ENCODE results near the gene TBC1D23.

DNA sequence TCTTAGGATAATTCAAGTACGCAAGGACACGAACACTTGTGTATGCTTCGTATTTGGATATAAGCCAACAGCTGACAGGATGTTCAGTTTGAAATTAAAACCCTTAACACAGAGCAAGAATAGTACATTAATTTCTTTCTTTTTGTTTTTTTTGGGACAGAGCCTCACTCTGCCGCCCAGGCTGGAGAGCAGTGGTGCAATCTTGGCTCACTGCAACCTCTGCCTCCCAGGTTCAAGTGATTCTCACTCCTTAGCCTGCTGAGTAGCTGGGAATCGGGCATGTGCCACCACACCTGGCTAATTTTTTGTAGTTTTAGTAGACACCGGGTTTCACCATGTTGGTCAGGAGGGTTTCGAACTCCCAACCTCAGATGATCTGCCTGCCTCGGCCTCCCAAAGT is 107.6 kb downstream of the TBC1D23 start:
- TF ChIP-seq MYBL2 (IDR thresholded peaks at IDR 0.05; ENCODE audit: low read depth) (no peak), MYBL2 (CRISPR knock-in tag; IDR thresholded peaks at IDR 0.05; ENCODE audit: borderline replicate concordance) (no peak), YBX1 (IDR thresholded peaks at IDR 0.05) (no peak), CHD2 (IDR thresholded peaks at IDR 0.05; ENCODE audit: low read depth, low read length) (no peak), GATAD2B (IDR thresholded peaks at IDR 0.05; ENCODE audit: borderline replicate concordance) (no peak), TAF9B (IDR thresholded peaks at IDR 0.05; ENCODE audit: partially characterized antibody) (no peak), RFX5 (IDR thresholded peaks at IDR 0.05; ENCODE audit: low read depth, low read length) (no peak), POLR2A (conservative IDR thresholded peaks at IDR 0.05) (no peak), NFATC3 (IDR thresholded peaks at IDR 0.05) (no peak), ZNF764 (CRISPR knock-in tag; IDR thresholded peaks at IDR 0.05; ENCODE audit: low read depth) (no peak), ZBTB7A (IDR thresholded peaks at IDR 0.05; ENCODE audit: borderline replicate concordance, control insufficient read depth, low read depth, low read length) (no peak)
- TF ChIP-seq, protein P1, sequence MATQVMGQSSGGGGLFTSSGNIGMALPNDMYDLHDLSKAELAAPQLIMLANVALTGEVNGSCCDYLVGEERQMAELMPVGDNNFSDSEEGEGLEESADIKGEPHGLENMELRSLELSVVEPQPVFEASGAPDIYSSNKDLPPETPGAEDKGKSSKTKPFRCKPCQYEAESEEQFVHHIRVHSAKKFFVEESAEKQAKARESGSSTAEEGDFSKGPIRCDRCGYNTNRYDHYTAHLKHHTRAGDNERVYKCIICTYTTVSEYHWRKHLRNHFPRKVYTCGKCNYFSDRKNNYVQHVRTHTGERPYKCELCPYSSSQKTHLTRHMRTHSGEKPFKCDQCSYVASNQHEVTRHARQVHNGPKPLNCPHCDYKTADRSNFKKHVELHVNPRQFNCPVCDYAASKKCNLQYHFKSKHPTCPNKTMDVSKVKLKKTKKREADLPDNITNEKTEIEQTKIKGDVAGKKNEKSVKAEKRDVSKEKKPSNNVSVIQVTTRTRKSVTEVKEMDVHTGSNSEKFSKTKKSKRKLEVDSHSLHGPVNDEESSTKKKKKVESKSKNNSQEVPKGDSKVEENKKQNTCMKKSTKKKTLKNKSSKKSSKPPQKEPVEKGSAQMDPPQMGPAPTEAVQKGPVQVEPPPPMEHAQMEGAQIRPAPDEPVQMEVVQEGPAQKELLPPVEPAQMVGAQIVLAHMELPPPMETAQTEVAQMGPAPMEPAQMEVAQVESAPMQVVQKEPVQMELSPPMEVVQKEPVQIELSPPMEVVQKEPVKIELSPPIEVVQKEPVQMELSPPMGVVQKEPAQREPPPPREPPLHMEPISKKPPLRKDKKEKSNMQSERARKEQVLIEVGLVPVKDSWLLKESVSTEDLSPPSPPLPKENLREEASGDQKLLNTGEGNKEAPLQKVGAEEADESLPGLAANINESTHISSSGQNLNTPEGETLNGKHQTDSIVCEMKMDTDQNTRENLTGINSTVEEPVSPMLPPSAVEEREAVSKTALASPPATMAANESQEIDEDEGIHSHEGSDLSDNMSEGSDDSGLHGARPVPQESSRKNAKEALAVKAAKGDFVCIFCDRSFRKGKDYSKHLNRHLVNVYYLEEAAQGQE (IDR thresholded peaks at IDR 0.05; ENCODE audit: borderline replicate concordance) = no peak
- TF ChIP-seq, protein P1 (CRISPR knock-in tag; IDR thresholded peaks at IDR 0.05; ENCODE audit: low read depth) = no peak
- TF ChIP-seq, protein P2, sequence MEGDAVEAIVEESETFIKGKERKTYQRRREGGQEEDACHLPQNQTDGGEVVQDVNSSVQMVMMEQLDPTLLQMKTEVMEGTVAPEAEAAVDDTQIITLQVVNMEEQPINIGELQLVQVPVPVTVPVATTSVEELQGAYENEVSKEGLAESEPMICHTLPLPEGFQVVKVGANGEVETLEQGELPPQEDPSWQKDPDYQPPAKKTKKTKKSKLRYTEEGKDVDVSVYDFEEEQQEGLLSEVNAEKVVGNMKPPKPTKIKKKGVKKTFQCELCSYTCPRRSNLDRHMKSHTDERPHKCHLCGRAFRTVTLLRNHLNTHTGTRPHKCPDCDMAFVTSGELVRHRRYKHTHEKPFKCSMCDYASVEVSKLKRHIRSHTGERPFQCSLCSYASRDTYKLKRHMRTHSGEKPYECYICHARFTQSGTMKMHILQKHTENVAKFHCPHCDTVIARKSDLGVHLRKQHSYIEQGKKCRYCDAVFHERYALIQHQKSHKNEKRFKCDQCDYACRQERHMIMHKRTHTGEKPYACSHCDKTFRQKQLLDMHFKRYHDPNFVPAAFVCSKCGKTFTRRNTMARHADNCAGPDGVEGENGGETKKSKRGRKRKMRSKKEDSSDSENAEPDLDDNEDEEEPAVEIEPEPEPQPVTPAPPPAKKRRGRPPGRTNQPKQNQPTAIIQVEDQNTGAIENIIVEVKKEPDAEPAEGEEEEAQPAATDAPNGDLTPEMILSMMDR (IDR thresholded peaks at IDR 0.05 in 2 of 3, conservative IDR thresholded peaks at IDR 0.05 in 1 of 3; ENCODE audit: insufficient read depth in 2 of 3, low read depth in 1 of 3, low read length in 3 of 3) = no peak
- TF ChIP-seq, protein P3, sequence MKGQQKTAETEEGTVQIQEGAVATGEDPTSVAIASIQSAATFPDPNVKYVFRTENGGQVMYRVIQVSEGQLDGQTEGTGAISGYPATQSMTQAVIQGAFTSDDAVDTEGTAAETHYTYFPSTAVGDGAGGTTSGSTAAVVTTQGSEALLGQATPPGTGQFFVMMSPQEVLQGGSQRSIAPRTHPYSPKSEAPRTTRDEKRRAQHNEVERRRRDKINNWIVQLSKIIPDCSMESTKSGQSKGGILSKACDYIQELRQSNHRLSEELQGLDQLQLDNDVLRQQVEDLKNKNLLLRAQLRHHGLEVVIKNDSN (CRISPR knock-in tag; IDR thresholded peaks at IDR 0.05) = no peak

All from K562 (cell line).